ENCODE results near the gene CCDC85C.
A peak's percentile ranks its signal among the peaks of the same experiment; 100 is the strongest.

The CCDC85C gene

DNA sequence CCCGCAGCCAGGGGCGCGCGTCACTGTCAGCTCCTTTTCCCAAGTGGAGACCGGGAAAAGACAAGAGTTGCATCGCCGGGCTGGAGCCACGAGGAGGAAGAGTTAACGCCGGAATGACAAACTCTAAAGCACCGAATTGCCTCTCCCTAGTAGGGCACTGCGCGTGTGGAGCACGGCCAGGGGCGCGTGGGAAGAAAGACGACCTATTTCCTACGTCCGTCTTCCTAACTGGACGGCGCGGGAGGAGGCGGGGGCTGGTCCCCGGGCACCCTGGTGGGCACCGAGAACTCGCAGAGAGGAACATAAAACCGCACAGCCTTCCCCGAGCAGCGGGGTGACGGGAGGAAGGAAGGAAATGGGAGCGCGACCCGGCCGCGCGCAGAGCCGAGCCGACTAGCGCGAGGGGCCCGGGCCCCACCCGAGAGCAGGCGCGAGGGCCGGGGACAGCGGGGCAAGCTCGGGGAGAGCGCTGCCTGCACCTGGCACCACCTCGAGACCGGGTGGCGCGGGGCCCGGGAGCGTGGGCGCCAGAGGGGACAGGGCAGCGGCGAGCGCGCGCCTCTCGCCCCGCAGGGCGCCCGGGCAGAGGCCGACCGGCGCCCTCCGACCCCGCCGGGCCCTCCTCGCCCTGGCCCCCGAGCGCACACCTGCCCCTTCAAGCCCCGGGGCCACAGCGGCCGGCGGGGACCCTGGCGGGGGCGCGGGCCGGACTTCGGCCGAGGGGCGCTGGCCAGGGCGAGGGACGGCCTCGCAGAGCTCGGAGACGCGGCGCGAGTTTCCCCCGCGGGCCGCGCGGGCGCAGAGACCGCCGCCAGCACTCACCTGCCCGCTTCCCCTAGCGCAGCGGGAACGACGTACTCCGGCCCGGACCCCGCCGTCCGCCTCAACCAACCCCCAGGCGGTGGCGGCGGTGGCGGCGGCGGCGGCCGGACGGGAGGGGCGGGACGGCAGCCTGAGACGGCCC, 123.8 kb downstream of the CCDC85C start, which contains the start of gene SETD3:
SETD3 (minus strand) TSS at position 954 of the 964 bp plus-strand sequence. CDS start 15,054 bp downstream, outside the sequence.
- TF ChIP-seq CTCF (IDR thresholded peaks at IDR 0.05; ENCODE audit: insufficient read depth, low read depth, low read length, missing control alignments), result no peak
- peak within 1 kb of the TSS; percentile 93 for H3K4me3 ChIP-seq (ENCODE audit: low read depth, low read length)
- peak; percentile 44 for DNase-seq (ENCODE audit: low read depth)

DNA sequence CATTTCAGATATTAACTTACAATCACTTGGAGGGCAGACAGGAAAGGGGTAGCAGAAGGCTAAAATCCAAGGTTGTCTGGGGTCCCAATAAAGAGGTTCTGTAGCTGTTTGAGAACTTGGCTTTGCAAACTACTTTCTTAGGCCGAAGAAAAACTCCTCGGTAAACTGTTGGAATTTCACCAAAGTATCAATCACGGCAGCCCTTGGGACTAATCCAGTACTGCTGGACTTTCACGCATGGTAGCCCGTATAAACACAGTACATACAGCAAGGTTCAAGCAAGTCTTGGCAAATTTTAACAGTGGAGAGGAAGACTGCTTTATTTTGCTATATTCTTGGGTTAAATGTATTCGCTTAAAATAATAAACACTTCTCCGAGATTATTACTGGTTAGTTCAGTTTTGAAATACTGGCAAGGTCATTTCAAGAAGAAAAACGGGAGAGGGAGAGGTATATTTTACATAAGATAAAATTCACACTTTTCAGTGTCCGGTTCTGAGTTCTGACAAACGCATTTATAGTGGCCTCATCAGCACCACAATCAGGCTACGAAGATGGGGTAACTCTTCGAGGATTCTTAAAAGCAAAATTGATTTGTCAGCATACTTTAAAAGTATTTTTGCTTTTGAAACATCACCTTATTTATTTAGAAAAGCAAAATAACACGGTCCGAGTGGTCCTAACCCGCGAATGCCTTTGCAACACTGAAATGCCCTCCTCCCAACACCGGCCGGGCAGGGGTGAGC, 124.7 kb downstream of the CCDC85C start:
- no peak for DNase-seq (ENCODE audit: low read depth)
- peak overlapping the region; percentile 80 for H3K4me3 ChIP-seq (ENCODE audit: low read depth, low read length)
- TF ChIP-seq CTCF (IDR thresholded peaks at IDR 0.05; ENCODE audit: insufficient read depth, low read depth, low read length, missing control alignments), result no peak

- TF ChIP-seq CTCF (IDR thresholded peaks at IDR 0.05; ENCODE audit: insufficient read depth, low read depth, low read length, missing control alignments), result no peak
- no peak for DNase-seq (ENCODE audit: low read depth)
- no peak overlapping the region for H3K4me3 ChIP-seq (ENCODE audit: low read depth, low read length)
Measured at GRCh38 chr14:99478128-99478527, 125.9 kb downstream of the CCDC85C start.

GRCh38 chr14:99476864-99477263, 127.1 kb downstream of the CCDC85C start:
- DNase-seq (ENCODE audit: low read depth), result no peak
- no peak overlapping the region for H3K4me3 ChIP-seq (ENCODE audit: low read depth, low read length)
- TF ChIP-seq CTCF (IDR thresholded peaks at IDR 0.05; ENCODE audit: insufficient read depth, low read depth, low read length, missing control alignments), result no peak

- DNase-seq (ENCODE audit: low read depth), result no peak
- H3K4me3 ChIP-seq (ENCODE audit: low read depth, low read length), result no peak overlapping the region
- TF ChIP-seq CTCF (IDR thresholded peaks at IDR 0.05; ENCODE audit: insufficient read depth, low read depth, low read length, missing control alignments), result no peak
Measured at GRCh38 chr14:99475660-99476059, 128.3 kb downstream of the CCDC85C start.

- DNase-seq (ENCODE audit: low read depth), result no peak
- TF ChIP-seq CTCF (IDR thresholded peaks at IDR 0.05; ENCODE audit: insufficient read depth, low read depth, low read length, missing control alignments), result no peak
- H3K4me3 ChIP-seq (ENCODE audit: low read depth, low read length), result no peak overlapping the region
Measured at GRCh38 chr14:99475179-99475578, 128.8 kb downstream of the CCDC85C start.

Measured in GM12865 (cell line).